Measurements from ENCODE around the gene LTK. TPM values are rescaled to one million over a fixed set of nuclear protein-coding genes. Genes with fewer than 3 reads are reported as not detected.

Gene LTK
- total and polyA plus RNA-seq, 2 of the 8 experiments (the other 6 are each of a cell fraction or from before 2014, with no cell fraction given), result 0.05 to 0.19 TPM

GRCh38 chr15:41487802-41488201 is 25.8 kb downstream of the LTK start:
- Histone ChIP-seq H2AK5ac (ENCODE audit: low read depth, low read length) (peak overlapping the region; percentile 88; the same call in 1 of the 2 replicates), H2BK15ac (ENCODE audit: low read length) (0 out of 2 replicates have a peak overlapping the region, but pooled peaks have one; percentile 1), H4K5ac (ENCODE audit: insufficient read length, low read depth, low read length) (no peak overlapping the region), H3K4me2 (ENCODE audit: insufficient read depth in 1 of 2, low read depth in 2 of 2, low read length in 2 of 2) (no peak overlapping the region), H3K18ac (ENCODE audit: extremely low read depth, low read length) (no peak overlapping the region), H3K4me3 (ENCODE audit: extremely low read depth in 1 of 4, insufficient read depth in 2 of 4, low read depth in 3 of 4, low read length in 4 of 4) (no peak overlapping the region), H3K79me2 (ENCODE audit: control insufficient read depth in 1 of 2, insufficient read depth in 2 of 2, low read length in 2 of 2) (no peaks in the 10 kb centered on the region), H2BK120ac (replicated peaks; ENCODE audit: low read depth, low read length) (no peak overlapping the region), H3K4me1 (replicated peaks in 1 of 4; ENCODE audit: control insufficient read depth in 3 of 4, insufficient read depth in 4 of 4, low read length in 3 of 4) (peaks cover 0 to 2% (median 0%) of the 10 kb centered on the region in 4 experiments; a peak in 3 of 7 replicates), H3K14ac (ENCODE audit: insufficient read length) (no peak overlapping the region), H2BK12ac (ENCODE audit: low read depth, low read length) (no peak overlapping the region), H2BK20ac (ENCODE audit: low read length) (no peak overlapping the region), H4K20me1 (replicated peaks in 1 of 2; ENCODE audit: control insufficient read depth in 1 of 2, insufficient read depth in 2 of 2, low read length in 2 of 2) (peaks cover 0 to 3% of the 10 kb centered on the region in 2 experiments), H3K23me2 (ENCODE audit: low read depth, low read length) (peaks cover 5% of the 10 kb centered on the region; the same call in 1 of the 2 replicates), H3K23ac (ENCODE audit: insufficient read length) (no peak overlapping the region), H3K36me3 (ENCODE audit: control insufficient read depth in 2 of 4, insufficient read depth in 4 of 4, low read length in 3 of 4) (0 out of 8 replicates have a peak, but pooled peaks cover 0 to 1% (median 0%) of the 10 kb centered on the region in 4 experiments), H3K9me3 (ENCODE audit: insufficient read depth in 2 of 2, low read depth in 1 of 2, low read length in 1 of 2) (no peaks in the 10 kb centered on the region), H4K8ac (ENCODE audit: extremely low read depth, insufficient read depth, low read length) (no peak overlapping the region), H3K4ac (replicated peaks; ENCODE audit: insufficient read length, low read depth, low read length) (no peak overlapping the region), H3K27ac (ENCODE audit: low read depth, low read length) (no peak overlapping the region), H4K91ac (replicated peaks; ENCODE audit: insufficient read length, low read length) (peak overlapping the region; percentile 61), H3K27me3 (replicated peaks in 1 of 4; ENCODE audit: control insufficient read depth in 3 of 4, extremely low read depth in 1 of 4, insufficient read depth in 3 of 4, low read length in 3 of 4) (peaks cover 17 to 22% (median 20%) of the 10 kb centered on the region in 4 experiments), H3K56ac (replicated peaks; ENCODE audit: insufficient read length, low read depth, low read length) (peak overlapping the region; percentile 96), H3K79me1 (ENCODE audit: low read depth, low read length) (no peaks in the 10 kb centered on the region), H2AFZ (ENCODE audit: low read length) (no peak overlapping the region), H3K9ac (replicated peaks in 1 of 4; ENCODE audit: extremely low read depth in 1 of 4, low read depth in 3 of 4, low read length in 3 of 4) (no peak overlapping the region), H2BK5ac (ENCODE audit: low read depth, low read length) (no peak overlapping the region)
- DNase-seq (ENCODE audit: low read depth in 1 of 2, low spot score in 2 of 2), result no peak
- WGBS, 2 experiments (ENCODE audit: extremely low coverage in 1 of 2, insufficient coverage in 1 of 2, insufficient read length in 1 of 2, insufficient replicate concordance in 2 of 2, low coverage in 1 of 2, low lambda C conversion rate in 2 of 2, missing lambda C conversion rate in 1 of 2), result 93% methylated on average over 2 of the region's 2 CpGs; no CpG with 5 or more reads in 1 of the 2 experiments
- CTCF ChIA-PET (ENCODE audit: partially characterized antibody), result interaction anchor here (2.9 kb wide), 1 partner anchor 21 kb away, joined by 9 read pairs; no protein-coding TSS in a partner anchor
- POLR2A ChIA-PET (ENCODE audit: partially characterized antibody), result no interaction called here
- no peak for FAIRE-seq
- TF ChIP-seq CHD1 (IDR thresholded peaks at IDR 0.05; ENCODE audit: low read depth, low read length), result no peak
- no peak for TF ChIP-seq ATF2 (IDR thresholded peaks at IDR 0.05; ENCODE audit: low read length)
- TF ChIP-seq SRF (IDR thresholded peaks at IDR 0.05; ENCODE audit: low read depth, low read length), result no peak
- no peak for TF ChIP-seq CBX8 (IDR thresholded peaks at IDR 0.05; ENCODE audit: borderline replicate concordance, low read depth, low read length)
- no peak for TF ChIP-seq TEAD4 (IDR thresholded peaks at IDR 0.05; ENCODE audit: low read depth, low read length)
- no peak for TF ChIP-seq CBX5 (IDR thresholded peaks at IDR 0.05; ENCODE audit: low read depth, low read length)
- no peak for TF ChIP-seq BCL11A (IDR thresholded peaks at IDR 0.05; ENCODE audit: low read depth in 2 of 2, low read length in 2 of 2)
- no peak for TF ChIP-seq POLR2AphosphoS5 (IDR thresholded peaks at IDR 0.05; ENCODE audit: low read depth, low read length)
- TF ChIP-seq YY1 (IDR thresholded peaks at IDR 0.05; ENCODE audit: low read depth, low read length), result no peak
- no peak for TF ChIP-seq ATF3 (IDR thresholded peaks at IDR 0.05; ENCODE audit: insufficient read depth, low read depth, low read length)
- TF ChIP-seq, protein P1, sequence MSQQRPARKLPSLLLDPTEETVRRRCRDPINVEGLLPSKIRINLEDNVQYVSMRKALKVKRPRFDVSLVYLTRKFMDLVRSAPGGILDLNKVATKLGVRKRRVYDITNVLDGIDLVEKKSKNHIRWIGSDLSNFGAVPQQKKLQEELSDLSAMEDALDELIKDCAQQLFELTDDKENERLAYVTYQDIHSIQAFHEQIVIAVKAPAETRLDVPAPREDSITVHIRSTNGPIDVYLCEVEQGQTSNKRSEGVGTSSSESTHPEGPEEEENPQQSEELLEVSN (IDR thresholded peaks at IDR 0.05), result no peak

Data from H1 (cell line).